ENCODE data around the gene CDH19. TPM values are rescaled to one million over a fixed set of nuclear protein-coding genes. Genes with fewer than 3 reads are reported as not detected.

Gene CDH19
- total RNA-seq, 2 donors from 2014 or later = 0.55 to 3.4 TPM

GRCh38 chr18:66615176-66615575 lies 11.3 kb upstream of the CDH19 start:
- Histone ChIP-seq H3K4me3 (no peak overlapping the region), H3K9me3 (no peaks in the 10 kb centered on the region), H3K27ac (no peak overlapping the region), H3K36me3 (no peaks in the 10 kb centered on the region), H3K4me1 (replicated peaks) (no peaks in the 10 kb centered on the region), H3K27me3 (replicated peaks; ENCODE audit: insufficient read depth) (no peaks in the 10 kb centered on the region)
- TF ChIP-seq POLR2A (IDR thresholded peaks at IDR 0.05) = no peak
- TF ChIP-seq, protein P1, sequence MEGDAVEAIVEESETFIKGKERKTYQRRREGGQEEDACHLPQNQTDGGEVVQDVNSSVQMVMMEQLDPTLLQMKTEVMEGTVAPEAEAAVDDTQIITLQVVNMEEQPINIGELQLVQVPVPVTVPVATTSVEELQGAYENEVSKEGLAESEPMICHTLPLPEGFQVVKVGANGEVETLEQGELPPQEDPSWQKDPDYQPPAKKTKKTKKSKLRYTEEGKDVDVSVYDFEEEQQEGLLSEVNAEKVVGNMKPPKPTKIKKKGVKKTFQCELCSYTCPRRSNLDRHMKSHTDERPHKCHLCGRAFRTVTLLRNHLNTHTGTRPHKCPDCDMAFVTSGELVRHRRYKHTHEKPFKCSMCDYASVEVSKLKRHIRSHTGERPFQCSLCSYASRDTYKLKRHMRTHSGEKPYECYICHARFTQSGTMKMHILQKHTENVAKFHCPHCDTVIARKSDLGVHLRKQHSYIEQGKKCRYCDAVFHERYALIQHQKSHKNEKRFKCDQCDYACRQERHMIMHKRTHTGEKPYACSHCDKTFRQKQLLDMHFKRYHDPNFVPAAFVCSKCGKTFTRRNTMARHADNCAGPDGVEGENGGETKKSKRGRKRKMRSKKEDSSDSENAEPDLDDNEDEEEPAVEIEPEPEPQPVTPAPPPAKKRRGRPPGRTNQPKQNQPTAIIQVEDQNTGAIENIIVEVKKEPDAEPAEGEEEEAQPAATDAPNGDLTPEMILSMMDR (IDR thresholded peaks at IDR 0.05) = no peak
- TF ChIP-seq POLR2AphosphoS5 (IDR thresholded peaks at IDR 0.05) = no peak
- intact Hi-C loops (cut with DNase I) = no loop called here
- no peak for DNase-seq (ENCODE audit: low spot score)

DNA sequence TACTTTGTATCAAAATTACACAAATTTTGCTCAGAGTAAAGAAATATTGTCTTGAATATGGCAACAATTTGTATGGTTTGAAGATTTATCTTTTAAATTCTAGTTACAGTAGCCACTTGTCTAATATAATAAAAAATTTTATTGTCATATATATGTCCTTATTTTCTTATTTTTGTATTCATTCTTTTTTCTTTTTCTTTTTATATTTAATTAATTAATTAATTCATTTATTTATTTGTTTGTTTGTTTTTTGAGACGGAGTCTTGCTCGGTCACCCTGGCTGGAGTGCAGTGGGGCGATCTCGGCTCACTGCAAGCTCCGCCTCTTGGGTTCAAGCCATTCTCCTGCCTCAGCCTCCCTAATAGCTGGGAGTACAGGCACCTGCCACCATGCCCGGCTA lies 3.7 kb upstream of the CDH19 start:
- WGBS = 94% methylated on average over 6 of the region's 6 CpGs
- Histone ChIP-seq H3K9me3 (no peaks in the 10 kb centered on the region), H3K27ac (no peak overlapping the region), H3K36me3 (no peaks in the 10 kb centered on the region), H3K27me3 (replicated peaks; ENCODE audit: insufficient read depth) (no peaks in the 10 kb centered on the region), H3K4me3 (no peak overlapping the region), H3K4me1 (replicated peaks) (no peaks in the 10 kb centered on the region)
- no peak for DNase-seq (ENCODE audit: low spot score)
- TF ChIP-seq, protein P1 (IDR thresholded peaks at IDR 0.05) = no peak
- intact Hi-C loops (cut with DNase I) = no loop called here

GRCh38 chr18:66601649-66602048 lies 2.2 kb downstream of the CDH19 start:
- Histone ChIP-seq H3K4me1 (replicated peaks) (no peaks in the 10 kb centered on the region), H3K9me3 (no peaks in the 10 kb centered on the region), H3K27me3 (replicated peaks; ENCODE audit: insufficient read depth) (no peaks in the 10 kb centered on the region), H3K4me3 (no peak overlapping the region), H3K36me3 (no peaks in the 10 kb centered on the region), H3K27ac (no peak overlapping the region)
- TF ChIP-seq, protein P1 (IDR thresholded peaks at IDR 0.05) = no peak
- TF ChIP-seq POLR2A (IDR thresholded peaks at IDR 0.05) (no peak), POLR2AphosphoS5 (IDR thresholded peaks at IDR 0.05) (no peak)
- 50% methylated on average over 3 of the region's 3 CpGs for WGBS
- intact Hi-C loops (cut with DNase I) = no loop called here
- no peak for DNase-seq (ENCODE audit: low spot score)

DNA sequence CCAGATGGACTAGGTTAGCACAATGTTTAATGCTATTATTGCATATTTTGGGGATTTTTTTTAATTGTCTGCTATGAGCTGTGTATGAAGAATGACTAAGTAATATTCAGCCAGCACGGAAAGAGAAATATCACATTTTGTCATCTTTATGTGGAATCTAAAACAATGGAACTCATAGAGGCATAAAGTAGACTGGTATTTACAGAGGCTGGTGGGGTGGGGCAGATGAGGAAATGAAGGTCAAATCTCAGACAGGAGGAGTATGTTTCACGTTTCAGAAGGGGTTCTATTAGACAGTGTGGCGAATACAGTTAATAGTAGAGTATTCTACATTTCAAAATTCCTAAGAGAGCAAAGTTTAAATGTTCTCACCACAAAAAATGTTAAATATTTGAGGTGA lies 4.7 kb downstream of the CDH19 start:
- Histone ChIP-seq H3K4me3 (no peak overlapping the region), H3K4me1 (replicated peaks) (no peaks in the 10 kb centered on the region), H3K27me3 (replicated peaks; ENCODE audit: insufficient read depth) (no peaks in the 10 kb centered on the region), H3K27ac (no peak overlapping the region), H3K36me3 (no peaks in the 10 kb centered on the region), H3K9me3 (no peaks in the 10 kb centered on the region)
- intact Hi-C loops (cut with DNase I) = no loop called here
- TF ChIP-seq POLR2AphosphoS5 (IDR thresholded peaks at IDR 0.05) (no peak), POLR2A (IDR thresholded peaks at IDR 0.05) (no peak)
- TF ChIP-seq, protein P1 (IDR thresholded peaks at IDR 0.05) = no peak
- 33% methylated on average over 3 of the region's 3 CpGs for WGBS
- no peak for DNase-seq (ENCODE audit: low spot score)

DNA sequence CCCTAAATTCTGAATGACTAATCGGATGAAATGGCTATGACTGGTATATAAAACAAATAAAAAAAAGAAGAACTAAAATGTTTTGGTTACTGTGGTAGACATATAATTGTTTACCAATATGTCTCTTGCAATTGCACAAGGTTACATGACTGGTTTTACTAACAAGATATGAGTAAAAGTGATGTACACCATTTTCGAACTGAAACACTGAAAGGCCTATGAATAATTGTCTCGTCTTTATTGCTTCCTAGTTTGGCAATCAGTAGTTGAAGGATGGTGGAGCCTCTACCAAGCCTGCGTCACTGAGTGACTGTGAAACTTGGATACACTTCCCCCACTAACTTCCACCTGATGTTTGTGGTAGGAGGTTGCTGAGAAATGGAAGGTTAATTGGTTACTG lies 16.5 kb downstream of the CDH19 start:
- WGBS = 60% methylated on average over 4 of the region's 4 CpGs
- intact Hi-C loops (cut with DNase I) = no loop called here

More for the DNA sequence above, 16.5 kb downstream of the CDH19 start:
- H3K4me1 ChIP-seq (replicated peaks) = no peaks in the 10 kb centered on the region
- TF ChIP-seq POLR2A (IDR thresholded peaks at IDR 0.05) (no peak), POLR2AphosphoS5 (IDR thresholded peaks at IDR 0.05) (no peak)
- TF ChIP-seq, protein P1 (IDR thresholded peaks at IDR 0.05) = no peak
- no peak overlapping the region for H3K4me3 ChIP-seq
- no peaks in the 10 kb centered on the region for H3K27me3 ChIP-seq (replicated peaks; ENCODE audit: insufficient read depth)
- no peak overlapping the region for H3K27ac ChIP-seq
- no peaks in the 10 kb centered on the region for H3K36me3 ChIP-seq
- H3K9me3 ChIP-seq = no peaks in the 10 kb centered on the region
- DNase-seq (ENCODE audit: low spot score) = no peak
